HG03064 (cell line): ENCODE data around the gene TIAM1.

Experiments
- ATAC-seq: cut with Tn5 transposase; IDR thresholded peaks from one replicate; pipeline ENCODE4 v1.9.1; 2021; ENCODE audit warnings: low read depth; ENCODE audit not compliant: unreplicated experiment

TIAM1 gene

GRCh38 chr21:31182231-31183140 is 161.6 kb downstream of the TIAM1 start:
- no peak for ATAC-seq

GRCh38 chr21:31181082-31181750 is 162.8 kb downstream of the TIAM1 start:
- ATAC-seq = no peak

- no peak for ATAC-seq
Measured at GRCh38 chr21:31180256-31181081, 163.6 kb downstream of the TIAM1 start.

DNA sequence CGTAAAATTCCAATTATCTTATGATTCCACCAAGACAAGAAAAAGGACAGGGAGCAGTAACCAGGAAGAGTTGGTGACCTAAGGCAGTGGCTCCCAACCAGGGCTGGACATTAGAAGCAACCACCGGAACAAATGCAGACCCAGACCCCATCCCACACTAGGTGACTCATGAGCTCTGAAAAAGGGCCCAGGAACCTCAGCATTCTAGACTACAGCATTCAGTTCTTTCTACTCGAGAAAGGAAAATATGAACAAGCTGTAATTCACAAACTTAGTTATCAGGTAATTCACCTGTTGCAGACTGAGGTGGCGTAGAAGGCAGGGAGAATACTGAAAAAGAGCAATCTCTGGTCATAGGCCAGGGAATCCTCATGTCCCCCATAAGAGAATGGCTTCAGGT is 167.3 kb downstream of the TIAM1 start:
- ATAC-seq = no peak

GRCh38 chr21:31176080-31176551 is 167.9 kb downstream of the TIAM1 start:
- ATAC-seq = no peak

DNA sequence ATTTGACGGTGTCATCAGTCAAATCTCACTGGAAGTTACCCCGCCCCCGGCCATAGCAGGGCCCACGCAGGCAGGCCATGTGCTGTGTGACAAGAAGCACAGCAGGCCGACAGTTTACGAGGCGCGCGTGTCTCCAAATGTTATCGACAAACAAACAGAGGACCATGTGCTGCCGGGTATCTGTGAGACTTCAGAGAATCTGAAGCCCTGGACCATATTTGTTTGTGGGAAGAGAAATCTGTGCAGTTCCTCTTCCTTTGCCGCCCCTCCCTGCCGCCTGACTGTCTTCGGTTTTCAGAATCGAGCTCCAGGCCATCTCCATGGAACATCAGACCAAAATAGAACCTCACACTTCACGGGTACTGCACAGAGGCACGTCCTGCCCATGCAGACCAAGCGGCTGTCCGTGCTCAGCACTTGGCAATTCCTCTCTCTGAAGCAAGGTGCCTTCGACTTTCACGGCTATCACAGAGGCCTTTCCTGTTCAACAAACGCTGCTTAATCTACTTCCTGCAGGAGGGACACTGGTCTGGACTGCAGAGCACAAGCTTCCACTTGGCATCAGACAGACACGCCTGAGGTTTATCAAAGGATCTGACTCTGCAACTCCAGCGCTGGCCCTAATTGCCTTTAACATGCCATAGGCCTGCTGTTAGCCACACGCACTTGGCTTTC is 170.0 kb downstream of the TIAM1 start:
- no peak for ATAC-seq

DNA sequence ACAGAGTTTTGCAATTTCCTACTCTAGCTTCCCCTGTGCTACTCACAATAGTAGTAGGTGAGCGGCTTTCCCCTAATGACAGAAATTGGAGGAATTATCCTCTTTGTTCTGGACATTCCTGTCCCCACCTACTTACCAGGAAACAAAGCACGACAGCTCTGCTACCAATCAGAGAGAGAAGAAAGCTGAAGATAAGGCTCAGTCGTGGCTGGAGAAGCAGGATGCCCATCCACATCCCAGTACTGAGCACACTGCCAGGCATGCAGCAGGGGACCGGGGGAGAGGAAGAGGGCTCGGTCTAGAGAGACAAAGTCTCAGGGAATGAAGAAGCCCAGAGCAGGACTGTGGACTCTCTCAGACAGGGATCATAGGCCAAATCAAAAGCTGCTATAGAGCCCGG is 171.7 kb downstream of the TIAM1 start:
- ATAC-seq = no peak

DNA sequence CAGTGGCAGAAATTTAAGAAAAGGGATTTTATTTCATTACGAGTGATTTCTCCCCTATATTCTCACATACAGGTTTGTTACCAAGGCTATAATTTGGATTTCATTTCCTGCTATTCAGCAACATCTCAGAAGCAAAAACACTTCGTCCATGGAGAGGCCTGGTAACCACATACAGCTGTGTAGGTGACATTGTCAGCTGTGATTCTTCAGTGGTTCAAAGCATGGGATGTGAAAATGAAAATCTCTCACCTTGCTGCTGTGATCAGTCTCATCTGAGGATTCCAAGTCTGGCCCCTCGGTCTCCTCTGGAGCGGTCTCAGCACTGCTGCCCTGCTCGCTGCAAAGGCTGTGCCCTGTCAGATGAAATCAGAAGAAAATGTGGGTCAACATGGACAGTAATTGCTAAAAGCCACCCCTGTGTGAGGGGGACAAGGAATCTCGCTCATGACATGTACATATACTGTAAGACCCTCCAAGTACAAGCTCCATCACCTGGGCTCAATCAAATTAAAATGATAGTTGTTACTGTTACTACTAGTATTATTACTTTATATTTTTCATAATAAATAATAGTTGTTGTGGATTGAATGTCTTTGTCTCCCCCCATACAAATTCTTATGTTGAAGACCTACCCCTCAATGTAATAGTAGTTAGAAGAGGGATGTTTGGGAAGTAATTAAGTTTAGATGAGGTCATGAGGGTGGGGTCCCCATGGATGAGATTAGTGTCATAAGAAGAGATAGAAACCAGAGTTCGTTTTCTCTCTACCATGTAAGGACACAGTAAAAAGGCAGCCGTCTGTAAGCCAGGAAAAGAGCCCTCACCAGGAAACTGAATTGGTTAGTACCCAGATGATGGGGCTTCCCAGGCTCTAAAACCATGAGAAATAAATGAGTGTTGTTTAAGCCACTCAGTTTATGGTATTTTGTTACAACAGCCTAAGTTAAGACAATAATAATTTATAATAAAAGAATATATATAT is 179.1 kb downstream of the TIAM1 start:
- ATAC-seq = no peak

DNA sequence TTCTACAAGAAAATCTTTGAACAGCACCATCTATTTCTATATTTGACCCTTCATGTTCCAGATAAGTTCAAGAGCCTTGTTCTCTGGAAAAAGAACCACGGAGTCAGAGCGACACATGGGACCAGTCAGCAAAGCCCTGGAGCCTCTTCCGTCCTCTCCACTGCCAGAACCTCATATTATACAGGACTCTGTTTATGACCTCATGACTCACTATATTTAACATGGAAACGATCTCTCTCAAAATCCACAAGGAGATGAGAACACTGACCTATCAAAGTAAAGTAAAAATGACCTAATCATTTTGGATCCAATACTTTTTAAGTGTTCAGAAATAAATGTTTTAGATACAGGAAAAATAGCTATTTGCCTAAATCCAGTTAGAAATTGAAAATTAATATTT is 181.2 kb downstream of the TIAM1 start:
- no peak for ATAC-seq

- ATAC-seq = no peak
Measured at GRCh38 chr21:31162079-31162699, 181.9 kb downstream of the TIAM1 start.

- no peak for ATAC-seq
Measured at GRCh38 chr21:31161157-31161556, 182.9 kb downstream of the TIAM1 start.

GRCh38 chr21:31159808-31160207 is 184.3 kb downstream of the TIAM1 start:
- ATAC-seq = no peak

GRCh38 chr21:31158789-31159581 is 185.1 kb downstream of the TIAM1 start:
- ATAC-seq = no peak

- ATAC-seq = no peak
Measured at GRCh38 chr21:31157756-31158155, 186.3 kb downstream of the TIAM1 start.

DNA sequence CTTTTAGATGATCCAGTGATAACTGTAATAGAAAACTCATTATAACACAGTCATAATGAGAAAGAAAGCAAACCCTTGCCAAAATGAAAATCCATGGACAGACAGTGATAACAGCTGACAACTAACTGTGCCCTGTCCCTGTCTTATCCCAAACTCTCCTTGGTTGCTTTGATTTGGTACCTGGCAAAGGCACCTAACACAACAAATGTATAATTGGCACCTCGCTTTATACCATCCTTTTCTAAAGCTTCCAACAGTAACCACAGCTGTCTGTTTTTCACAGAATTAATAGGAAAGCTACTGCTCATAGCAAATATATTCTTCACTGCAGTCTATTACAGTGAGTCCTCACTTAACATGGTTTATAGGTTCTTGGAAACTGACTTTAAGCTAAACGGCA is 187.4 kb downstream of the TIAM1 start:
- no peak for ATAC-seq

DNA sequence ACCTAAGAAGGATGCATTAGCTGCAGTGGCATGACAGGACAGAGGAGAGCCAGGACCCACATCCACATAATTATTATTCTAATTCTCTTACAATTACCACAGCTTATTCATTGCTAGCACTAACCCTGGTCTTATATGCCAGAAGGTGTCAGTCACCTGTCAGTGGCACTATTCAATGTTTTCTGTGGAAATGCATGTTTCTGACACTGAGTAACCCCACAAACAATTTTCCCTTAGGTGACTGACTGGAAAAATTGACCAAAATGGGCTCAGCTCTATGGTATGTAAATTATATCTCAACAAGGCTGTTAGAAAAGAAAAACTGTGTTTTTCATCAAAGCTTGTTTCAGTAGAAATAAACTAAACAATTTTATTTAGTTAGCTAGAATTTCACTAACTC is 187.9 kb downstream of the TIAM1 start:
- no peak for ATAC-seq

- ATAC-seq = no peak
Measured at GRCh38 chr21:31151156-31152045, 192.7 kb downstream of the TIAM1 start.
